ENCODE measurements around the gene CACUL1. TPM values are rescaled to one million over a fixed set of nuclear protein-coding genes. Genes with fewer than 3 reads are reported as not detected.
A peak's percentile ranks its signal among the peaks of the same experiment; 100 is the strongest.
"Not testable (repeated sequence)": the region's sequence is repeated elsewhere in the genome, so short reads cannot be mapped to it uniquely, and the experiment has no call there.

CACUL1 gene
- total RNA-seq, 1 donor from 2014 or later, result 23.6 TPM

GRCh38 chr10:118704711-118705110, 50.1 kb downstream of the CACUL1 start:
- intact Hi-C loops (cut with DNase I), result no loop called here
- DNase-seq (ENCODE audit: missing footprints) (no peak), ATAC-seq (no peak)

DNA sequence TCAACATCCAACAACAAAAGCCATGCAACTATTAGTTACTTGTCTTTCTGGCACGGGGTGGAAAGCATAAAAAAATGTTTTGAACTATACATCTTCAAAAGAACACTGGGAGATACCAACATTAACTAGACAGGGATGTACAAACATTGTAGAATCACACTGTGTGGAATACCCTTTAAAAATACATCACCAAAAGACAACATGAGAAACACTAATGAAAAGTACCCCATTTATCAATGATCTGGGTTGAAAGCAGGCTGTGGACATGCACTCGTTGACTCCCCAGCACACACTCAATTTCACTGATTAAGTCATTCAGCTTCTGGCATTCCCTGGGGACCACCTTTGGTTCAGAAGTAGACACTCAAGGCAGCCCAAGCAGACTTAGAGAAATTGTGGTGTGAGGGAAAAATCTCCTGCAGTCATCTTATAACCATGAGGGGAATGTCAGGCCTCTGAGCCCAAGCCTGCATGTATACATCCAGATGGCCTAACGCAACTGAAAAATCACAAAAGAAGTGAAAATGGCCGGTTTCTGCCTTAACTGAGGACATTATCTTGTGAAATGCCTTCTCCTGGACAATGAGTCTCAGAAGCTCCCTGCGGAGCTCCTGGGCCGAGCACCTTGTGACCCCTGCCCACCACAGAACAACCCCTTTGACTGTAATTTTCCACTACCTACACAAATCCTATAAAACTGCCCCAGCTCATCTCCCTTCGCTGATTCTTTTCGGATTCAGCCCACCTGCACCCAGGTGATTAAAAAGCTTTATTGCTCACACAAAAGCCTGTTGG, 53.0 kb downstream of the CACUL1 start:
- no peak for DNase-seq (ENCODE audit: missing footprints)
- ATAC-seq, result no peak
- intact Hi-C loops (cut with DNase I), result no loop called here

DNA sequence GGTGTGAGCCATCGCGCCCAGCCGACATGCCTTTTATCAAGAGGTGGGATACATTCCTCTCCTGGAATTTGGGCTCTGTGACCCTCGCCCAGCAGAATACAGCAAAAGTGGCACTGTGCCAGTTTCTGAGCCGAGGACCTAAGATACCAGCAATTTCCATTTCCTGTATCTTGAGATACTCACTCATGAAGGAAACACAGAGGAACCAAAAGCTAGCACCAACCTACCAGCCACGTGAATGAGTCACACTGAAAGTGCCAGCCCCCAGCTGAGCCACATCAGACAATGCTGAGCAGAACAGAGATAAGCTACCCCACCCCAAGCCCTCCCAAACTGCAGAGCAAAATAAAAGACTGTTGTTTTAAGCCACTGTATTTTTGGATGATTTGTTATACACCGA, 56.3 kb downstream of the CACUL1 start:
- no peak for ATAC-seq
- intact Hi-C loops (cut with DNase I), result no loop called here
- DNase-seq (ENCODE audit: missing footprints), result no peak

DNA sequence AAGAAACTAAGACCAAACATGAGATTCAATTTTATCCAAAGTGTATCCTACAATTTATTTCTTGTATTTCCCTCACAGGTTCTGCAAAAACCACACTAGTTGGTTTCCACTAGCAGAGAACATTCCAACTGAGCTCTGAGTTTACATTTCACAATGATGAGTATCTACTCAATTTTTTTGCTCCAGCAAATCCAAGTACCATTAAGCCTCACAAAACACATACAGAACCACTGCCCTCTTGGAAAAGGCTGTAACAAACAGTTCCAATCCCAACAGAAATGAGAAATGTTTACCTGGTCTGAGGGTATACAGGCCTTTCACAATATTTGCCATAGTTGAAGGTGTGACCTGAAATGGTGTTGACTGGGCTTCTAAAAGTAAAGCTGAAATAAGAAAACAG, 59.9 kb downstream of the CACUL1 start:
- ATAC-seq, result no peak
- intact Hi-C loops (cut with DNase I), result no loop called here
- no peak for DNase-seq (ENCODE audit: missing footprints)

GRCh38 chr10:118692872-118693271, 61.9 kb downstream of the CACUL1 start:
- intact Hi-C loops (cut with DNase I), result no loop called here
- ATAC-seq (peak; percentile 57), DNase-seq (ENCODE audit: missing footprints) (no peak)

GRCh38 chr10:118689070-118689858, 65.5 kb downstream of the CACUL1 start:
- DNase-seq (ENCODE audit: missing footprints), result no peak
- no peak for ATAC-seq
- intact Hi-C loops (cut with DNase I), result no loop called here

DNA sequence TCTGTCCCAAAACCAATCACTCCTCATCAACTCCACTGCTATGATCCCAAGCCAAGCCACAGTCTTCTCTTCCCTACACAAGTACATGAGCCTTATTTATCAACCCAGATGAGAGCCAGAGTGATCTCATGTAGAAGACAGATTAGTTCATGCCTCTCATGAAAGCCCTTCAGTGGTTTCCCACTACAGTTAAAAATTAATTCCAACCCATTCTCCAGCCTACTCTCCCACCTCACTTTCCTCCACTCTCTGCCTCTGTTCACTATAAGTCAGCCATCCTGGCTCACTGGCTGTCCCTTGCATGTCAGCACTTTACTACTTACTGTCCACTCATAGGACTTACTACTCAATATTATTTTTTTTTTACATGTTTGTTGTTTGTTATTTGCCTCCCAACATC, 67.3 kb downstream of the CACUL1 start:
- intact Hi-C loops (cut with DNase I), result no loop called here
- DNase-seq (ENCODE audit: missing footprints), result no peak
- ATAC-seq, result no peak

DNA sequence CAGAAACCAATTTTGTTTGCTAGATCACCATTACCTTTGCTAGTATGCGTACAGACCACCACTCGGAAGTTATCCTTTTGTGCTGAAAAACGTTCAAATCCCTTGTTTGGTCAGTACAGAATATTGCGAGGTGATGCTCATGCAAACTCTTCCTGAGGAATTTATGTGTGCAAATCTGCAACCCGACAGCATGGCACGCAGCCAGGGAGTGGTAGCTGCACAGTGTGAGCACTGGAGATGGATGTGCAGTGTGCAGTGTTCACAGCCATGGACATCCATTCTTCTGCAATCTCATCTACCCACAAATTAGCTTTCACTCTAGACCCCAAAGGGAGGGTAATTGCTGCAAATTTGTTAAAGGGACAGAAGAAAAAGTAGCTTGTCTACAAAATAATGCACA, 72.2 kb downstream of the CACUL1 start:
- ATAC-seq, result no peak
- intact Hi-C loops (cut with DNase I), result no loop called here
- no peak for DNase-seq (ENCODE audit: missing footprints)

DNA sequence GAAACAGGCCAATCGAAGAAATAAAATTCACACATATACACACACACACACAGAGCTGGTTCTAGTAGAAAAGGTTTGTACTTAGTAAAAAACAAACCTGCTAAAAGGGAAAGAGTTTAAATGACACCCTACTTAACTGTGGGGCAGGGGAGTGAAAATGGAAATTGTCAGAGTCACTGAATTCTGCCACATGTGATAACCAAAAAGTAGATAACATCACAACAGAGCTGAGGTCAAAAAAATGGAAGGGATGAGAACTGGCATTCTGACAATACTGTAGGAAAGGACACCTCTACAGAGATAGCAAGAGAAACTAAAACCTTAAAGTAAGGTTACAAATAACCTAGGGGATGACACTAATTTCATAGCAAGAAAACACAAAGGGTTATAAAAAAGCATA, 74.6 kb downstream of the CACUL1 start:
- DNase-seq (ENCODE audit: missing footprints) (no peak), ATAC-seq (no peak)
- intact Hi-C loops (cut with DNase I), result no loop called here

DNA sequence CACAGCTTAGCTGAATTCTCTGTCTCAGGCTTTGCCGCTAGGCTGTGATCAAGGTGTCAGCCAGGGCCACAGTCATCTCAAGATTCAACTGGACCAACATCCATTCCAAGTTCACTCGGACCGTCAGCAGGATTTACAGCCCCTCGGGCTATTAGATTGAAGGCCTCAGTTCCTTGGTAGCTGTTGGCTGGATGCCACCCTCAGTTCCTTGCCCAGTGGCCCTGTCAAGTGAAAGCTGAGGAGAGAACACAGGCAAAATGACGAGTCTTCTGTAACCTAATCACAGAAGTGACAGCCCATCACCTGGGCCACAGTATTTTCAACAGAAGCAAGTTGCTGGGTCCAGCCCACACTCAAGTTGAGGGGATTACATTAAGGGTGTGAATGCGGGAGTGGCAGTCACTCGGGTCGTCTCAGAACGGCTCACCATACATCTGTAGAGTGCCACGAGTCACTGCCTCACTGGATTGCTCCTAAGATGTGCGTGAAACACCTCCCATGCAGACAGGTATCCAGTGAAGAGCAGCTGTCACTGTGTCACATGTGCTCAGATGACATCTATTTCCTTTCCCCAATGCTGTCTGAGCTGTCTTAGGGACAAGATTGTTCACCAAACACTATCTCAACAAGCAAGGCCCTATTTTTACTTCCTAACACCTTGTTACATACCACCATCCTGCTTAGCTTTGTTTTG, 80.4 kb downstream of the CACUL1 start:
- DNase-seq (ENCODE audit: missing footprints), result no peak
- intact Hi-C loops (cut with DNase I), result no loop called here
- no peak for ATAC-seq

DNA sequence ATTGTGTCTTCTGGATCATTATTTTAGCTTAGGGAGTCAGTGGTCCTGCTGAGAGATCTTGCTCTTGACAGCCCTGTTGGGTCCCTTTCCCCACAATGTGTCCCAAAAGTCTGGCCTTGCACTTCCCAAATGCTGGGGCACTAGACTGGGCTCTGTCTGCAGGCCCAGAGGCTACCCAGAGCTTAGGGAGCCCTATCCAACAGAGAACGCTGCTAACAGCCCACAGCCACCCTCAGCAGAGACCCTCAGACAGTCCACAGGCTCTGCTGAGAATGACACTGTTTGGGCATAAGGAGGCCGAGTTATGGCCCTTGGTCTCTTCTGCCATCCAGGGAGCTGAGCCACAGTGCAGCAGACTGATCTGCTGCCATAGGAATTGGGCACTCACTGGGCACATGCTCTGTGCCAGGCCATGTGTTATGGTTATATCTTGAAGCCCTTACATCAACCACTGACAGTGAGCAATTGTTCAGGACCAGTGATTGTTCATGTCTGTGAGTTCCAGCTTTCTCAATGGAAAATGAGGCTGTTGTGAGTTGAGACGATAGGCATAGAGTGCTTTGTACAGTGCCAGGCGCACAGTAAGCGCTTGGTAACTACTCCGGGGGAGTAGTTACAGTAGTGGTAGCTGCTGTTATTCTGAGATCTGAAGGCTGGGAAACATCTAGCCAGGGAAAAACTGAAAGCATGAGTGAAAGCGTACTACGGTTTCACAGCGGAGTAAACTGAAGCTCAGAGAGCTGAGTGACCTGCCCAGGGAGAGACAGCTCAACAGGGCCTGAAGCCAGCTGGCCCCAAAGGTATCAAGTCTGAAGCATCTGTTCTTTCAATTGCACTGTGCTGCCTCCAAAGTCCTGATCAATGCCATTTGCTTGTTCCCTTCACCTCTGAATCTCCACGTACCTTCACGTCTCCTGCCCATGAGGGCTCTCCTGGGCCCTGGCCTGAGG, 81.7 kb downstream of the CACUL1 start:
- no peak for DNase-seq (ENCODE audit: missing footprints)
- peak; percentile 15 for ATAC-seq
- intact Hi-C loops (cut with DNase I), result no loop called here

GRCh38 chr10:118672153-118672552, 82.6 kb downstream of the CACUL1 start:
- ATAC-seq (peak; percentile 60), DNase-seq (ENCODE audit: missing footprints) (no peak)
- intact Hi-C loops (cut with DNase I), result no loop called here

GRCh38 chr10:118671221-118671620, 83.5 kb downstream of the CACUL1 start:
- ATAC-seq; DNase-seq (ENCODE audit: missing footprints); intact Hi-C loops (cut with DNase I): not testable (repeated sequence)

- DNase-seq (ENCODE audit: missing footprints) (no peak), ATAC-seq (no peak)
- intact Hi-C loops (cut with DNase I), result no loop called here
These were observed 84.2 kb downstream of the CACUL1 start for GRCh38 chr10:118670472-118671124.

- ATAC-seq, result no peak
- DNase-seq (ENCODE audit: missing footprints), result no peak
- intact Hi-C loops (cut with DNase I), result no loop called here
These were observed 84.9 kb downstream of the CACUL1 start for GRCh38 chr10:118669835-118670234.

GRCh38 chr10:118669020-118669791, 85.6 kb downstream of the CACUL1 start:
- intact Hi-C loops (cut with DNase I), result no loop called here
- DNase-seq (ENCODE audit: missing footprints), result no peak
- no peak for ATAC-seq

DNA sequence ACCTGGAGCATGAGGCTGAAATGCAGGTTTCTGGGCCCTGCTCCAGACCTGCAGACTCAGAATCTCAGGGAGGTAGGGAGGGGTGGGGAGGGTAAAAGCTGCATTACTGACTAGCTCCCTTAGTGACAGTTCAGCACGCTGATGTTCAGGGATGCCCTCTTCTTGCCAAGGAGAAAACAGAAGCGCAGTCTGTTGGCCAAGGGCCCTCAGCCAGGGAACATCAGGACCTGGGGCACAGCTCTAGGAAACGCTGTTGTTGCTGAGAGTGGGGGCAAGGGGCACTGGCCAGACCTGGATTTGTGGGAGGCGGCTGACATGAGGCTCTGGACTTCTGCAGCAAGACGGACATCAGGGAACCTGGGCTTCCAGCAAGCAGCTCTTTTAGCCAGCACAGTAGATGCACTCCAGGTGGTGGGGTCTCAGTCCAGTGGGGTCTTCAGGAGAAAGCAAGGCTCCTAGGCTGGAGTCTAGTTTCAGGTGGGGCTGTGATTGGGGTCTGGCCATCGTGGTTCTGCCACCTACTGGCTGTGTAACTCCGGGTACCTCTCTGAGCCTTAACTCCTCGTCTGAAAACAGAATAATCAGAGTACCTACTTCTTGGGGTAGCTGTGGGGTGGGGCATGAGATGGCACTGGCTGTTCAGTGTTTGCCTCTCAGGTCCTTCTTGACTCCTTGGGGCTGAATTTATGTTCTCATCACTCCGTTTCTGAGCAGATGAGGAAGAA, 86.4 kb downstream of the CACUL1 start:
- DNase-seq (ENCODE audit: missing footprints) (no peak), ATAC-seq (no peak)
- intact Hi-C loops (cut with DNase I), result no loop called here
